GM18909 (cell line): Measurements from ENCODE around the gene SIPA1L3.

ENCODE experiments used
- ATAC-seq: cut with Tn5 transposase; IDR thresholded peaks from one replicate; pipeline ENCODE4 v1.9.1; 2021; ENCODE audit warnings: mild to moderate bottlenecking; ENCODE audit not compliant: unreplicated experiment, poor library complexity

The SIPA1L3 gene

GRCh38 chr19:38172001-38172400 is 265.0 kb downstream of the SIPA1L3 start:
- ATAC-seq = no peak

GRCh38 chr19:38173291-38174041 is 266.5 kb downstream of the SIPA1L3 start:
- no peak for ATAC-seq

- no peak for ATAC-seq
Measured at GRCh38 chr19:38175422-38175821, 268.4 kb downstream of the SIPA1L3 start.

- ATAC-seq = no peak
Measured at GRCh38 chr19:38180071-38180470, 273.1 kb downstream of the SIPA1L3 start.

GRCh38 chr19:38182536-38183210 is 275.7 kb downstream of the SIPA1L3 start:
- no peak for ATAC-seq

- no peak for ATAC-seq
Measured at GRCh38 chr19:38183251-38183897, 276.4 kb downstream of the SIPA1L3 start.

GRCh38 chr19:38184815-38185214 is 277.8 kb downstream of the SIPA1L3 start:
- ATAC-seq = no peak

GRCh38 chr19:38185562-38185961 is 278.6 kb downstream of the SIPA1L3 start:
- ATAC-seq = no peak

GRCh38 chr19:38190061-38190460 is 283.1 kb downstream of the SIPA1L3 start:
- ATAC-seq = no peak

GRCh38 chr19:38190793-38191192 is 283.8 kb downstream of the SIPA1L3 start:
- no peak for ATAC-seq

- no peak for ATAC-seq
Measured at GRCh38 chr19:38191747-38192146, 284.7 kb downstream of the SIPA1L3 start.

- no peak for ATAC-seq
Measured at GRCh38 chr19:38193445-38193844, 286.4 kb downstream of the SIPA1L3 start.

- no peak for ATAC-seq
Measured at GRCh38 chr19:38194061-38194701, 287.2 kb downstream of the SIPA1L3 start.

- no peak for ATAC-seq
Measured at GRCh38 chr19:38195237-38195636, 288.2 kb downstream of the SIPA1L3 start.

- no peak for ATAC-seq
Measured at GRCh38 chr19:38196245-38196837, 289.3 kb downstream of the SIPA1L3 start.

GRCh38 chr19:38196948-38197656 is 290.1 kb downstream of the SIPA1L3 start:
- ATAC-seq = no peak

- ATAC-seq = no peak
Measured at GRCh38 chr19:38197937-38198704, 291.1 kb downstream of the SIPA1L3 start.

- ATAC-seq = no peak
Measured at GRCh38 chr19:38199340-38199739, 292.3 kb downstream of the SIPA1L3 start.

- no peak for ATAC-seq
Measured at GRCh38 chr19:38201731-38202130, 294.7 kb downstream of the SIPA1L3 start.
